H1 (cell line): Measurements from ENCODE around the gene ECI2.

Experiments
- ATF3 ChIP-seq: IDR thresholded peaks from 2 replicates; pipeline ENCODE4 v1.6.1; 2011; ENCODE audit warnings: low read depth, mild to moderate bottlenecking, low read length; ENCODE audit not compliant: insufficient read depth
- CEBPB ChIP-seq: IDR thresholded peaks from 2 replicates; pipeline ENCODE4 v1.6.1; 2012; ENCODE audit warnings: low read depth, low read length
- EP300 ChIP-seq, 2 experiments: IDR thresholded peaks; 1 replicate in 1 of 2; 2 replicates in 1 of 2; pipeline ENCODE4 v1.6.1; 2011 to 2012; ENCODE audit warnings: low read depth in 2 of 2, low read length in 2 of 2, mild to moderate bottlenecking in 2 of 2, borderline replicate concordance in 1 of 2, inconsistent platforms in 1 of 2, moderate library complexity in 1 of 2
- EZH2 ChIP-seq: fragments of 200-600 bp; sonication (generic); IDR thresholded peaks from 2 replicates; pipeline ENCODE4 v1.7.1; 2012; ENCODE audit warnings: low read depth, mild to moderate bottlenecking, moderate library complexity, low read length, inconsistent platforms; ENCODE audit not compliant: severe bottlenecking
- HDAC6 ChIP-seq: IDR thresholded peaks from one replicate; pipeline ENCODE4 v1.7.1; 2012; ENCODE audit warnings: low read depth, mild to moderate bottlenecking, inconsistent platforms, low read length, moderate library complexity
- POLR2A ChIP-seq, 2 experiments: IDR thresholded peaks; 1 replicate in 1 of 2; 2 replicates in 1 of 2; pipeline ENCODE4 v1.6.1; 2011; ENCODE audit warnings: low read depth in 2 of 2, low read length in 2 of 2, mild to moderate bottlenecking in 2 of 2; ENCODE audit errors: control extremely low read depth in 1 of 2
- RNF2 ChIP-seq: fragments of 200-900, 300-1000 bp; sonication (generic); IDR thresholded peaks from 2 replicates; pipeline ENCODE4 v1.7.1; 2016; ENCODE audit warnings: borderline replicate concordance, low read depth, mild to moderate bottlenecking, antibody characterized with exemption, low read length; ENCODE audit not compliant: poor library complexity, severe bottlenecking; ENCODE audit errors: missing control alignments
- RXRA ChIP-seq: IDR thresholded peaks from 2 replicates; pipeline ENCODE4 v1.6.1; 2011; ENCODE audit warnings: low read depth, mild to moderate bottlenecking, low read length, moderate library complexity; ENCODE audit not compliant: insufficient read depth
- SIN3A ChIP-seq, 2 experiments: IDR thresholded peaks in 1 of 2; conservative IDR thresholded peaks in 1 of 2; 2 replicates each; pipeline ENCODE4 v1.6.1; 2011 to 2012; ENCODE audit warnings: low read length in 2 of 2, improper control_type of control experiment in 1 of 2, low read depth in 1 of 2, mild to moderate bottlenecking in 1 of 2
- TAF1 ChIP-seq: IDR thresholded peaks from 2 replicates; pipeline ENCODE4 v1.6.1; 2011; ENCODE audit warnings: mild to moderate bottlenecking, low read depth, low read length
- TF ChIP-seq, protein P1 (sequence below), 3 experiments: IDR thresholded peaks; 1 replicate in 2 of 3; 2 replicates in 1 of 3; pipeline versions ENCODE4 v1.5.1 to v1.6.1; 2011; ENCODE audit warnings: low read length in 3 of 3, mild to moderate bottlenecking in 3 of 3, inconsistent platforms in 2 of 3, low read depth in 1 of 3, moderate library complexity in 1 of 3; ENCODE audit not compliant: insufficient read depth in 1 of 3; ENCODE audit errors: control extremely low read depth in 1 of 3

GRCh38 chr6:4115741-4116140 is 19.6 kb downstream of the ECI2 start:
- TF ChIP-seq EP300 (IDR thresholded peaks at IDR 0.05; ENCODE audit: borderline replicate concordance in 1 of 2, low read depth in 2 of 2, low read length in 2 of 2) (no peak), RXRA (no peak), ATF3 (no peak), SIN3A (conservative IDR thresholded peaks at IDR 0.05 in 1 of 2, IDR thresholded peaks at IDR 0.05 in 1 of 2; ENCODE audit: low read depth in 1 of 2, low read length in 2 of 2) (no peak), POLR2A (IDR thresholded peaks at IDR 0.05; ENCODE audit: control extremely low read depth in 1 of 2, low read depth in 2 of 2, low read length in 2 of 2) (no peak), RNF2 (no peak), CEBPB (no peak), EZH2 (no peak), HDAC6 (no peak), TAF1 (no peak)
- TF ChIP-seq, protein P1, sequence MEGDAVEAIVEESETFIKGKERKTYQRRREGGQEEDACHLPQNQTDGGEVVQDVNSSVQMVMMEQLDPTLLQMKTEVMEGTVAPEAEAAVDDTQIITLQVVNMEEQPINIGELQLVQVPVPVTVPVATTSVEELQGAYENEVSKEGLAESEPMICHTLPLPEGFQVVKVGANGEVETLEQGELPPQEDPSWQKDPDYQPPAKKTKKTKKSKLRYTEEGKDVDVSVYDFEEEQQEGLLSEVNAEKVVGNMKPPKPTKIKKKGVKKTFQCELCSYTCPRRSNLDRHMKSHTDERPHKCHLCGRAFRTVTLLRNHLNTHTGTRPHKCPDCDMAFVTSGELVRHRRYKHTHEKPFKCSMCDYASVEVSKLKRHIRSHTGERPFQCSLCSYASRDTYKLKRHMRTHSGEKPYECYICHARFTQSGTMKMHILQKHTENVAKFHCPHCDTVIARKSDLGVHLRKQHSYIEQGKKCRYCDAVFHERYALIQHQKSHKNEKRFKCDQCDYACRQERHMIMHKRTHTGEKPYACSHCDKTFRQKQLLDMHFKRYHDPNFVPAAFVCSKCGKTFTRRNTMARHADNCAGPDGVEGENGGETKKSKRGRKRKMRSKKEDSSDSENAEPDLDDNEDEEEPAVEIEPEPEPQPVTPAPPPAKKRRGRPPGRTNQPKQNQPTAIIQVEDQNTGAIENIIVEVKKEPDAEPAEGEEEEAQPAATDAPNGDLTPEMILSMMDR (IDR thresholded peaks at IDR 0.05; ENCODE audit: control extremely low read depth in 1 of 3, insufficient read depth in 1 of 3, low read depth in 1 of 3, low read length in 3 of 3) = no peak
